ENCODE data around the gene COL15A1.

DNA sequence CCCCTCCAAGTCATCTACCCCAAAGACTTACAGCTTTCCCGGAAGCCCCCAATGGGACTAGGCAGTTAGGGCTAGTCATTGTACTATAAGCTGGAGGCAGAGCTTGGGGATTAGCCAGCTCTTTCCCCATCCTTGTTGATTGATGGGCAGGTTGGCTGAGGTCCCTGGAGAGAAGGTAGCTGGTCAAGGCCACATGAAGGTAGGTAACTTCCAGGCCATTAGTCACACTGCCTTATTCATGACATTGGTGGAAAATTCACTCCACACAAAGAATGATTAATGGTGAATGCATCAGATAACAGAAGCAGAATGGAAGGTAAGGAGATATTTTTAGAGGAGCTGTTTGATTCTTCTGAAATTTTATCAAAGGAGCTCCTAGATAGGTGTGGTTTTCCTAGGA, 111.7 kb downstream of the COL15A1 start:
- TF ChIP-seq POLR2A (IDR thresholded peaks at IDR 0.05; ENCODE audit: extremely low read depth, insufficient read length): no peak
- TF ChIP-seq, protein P1, sequence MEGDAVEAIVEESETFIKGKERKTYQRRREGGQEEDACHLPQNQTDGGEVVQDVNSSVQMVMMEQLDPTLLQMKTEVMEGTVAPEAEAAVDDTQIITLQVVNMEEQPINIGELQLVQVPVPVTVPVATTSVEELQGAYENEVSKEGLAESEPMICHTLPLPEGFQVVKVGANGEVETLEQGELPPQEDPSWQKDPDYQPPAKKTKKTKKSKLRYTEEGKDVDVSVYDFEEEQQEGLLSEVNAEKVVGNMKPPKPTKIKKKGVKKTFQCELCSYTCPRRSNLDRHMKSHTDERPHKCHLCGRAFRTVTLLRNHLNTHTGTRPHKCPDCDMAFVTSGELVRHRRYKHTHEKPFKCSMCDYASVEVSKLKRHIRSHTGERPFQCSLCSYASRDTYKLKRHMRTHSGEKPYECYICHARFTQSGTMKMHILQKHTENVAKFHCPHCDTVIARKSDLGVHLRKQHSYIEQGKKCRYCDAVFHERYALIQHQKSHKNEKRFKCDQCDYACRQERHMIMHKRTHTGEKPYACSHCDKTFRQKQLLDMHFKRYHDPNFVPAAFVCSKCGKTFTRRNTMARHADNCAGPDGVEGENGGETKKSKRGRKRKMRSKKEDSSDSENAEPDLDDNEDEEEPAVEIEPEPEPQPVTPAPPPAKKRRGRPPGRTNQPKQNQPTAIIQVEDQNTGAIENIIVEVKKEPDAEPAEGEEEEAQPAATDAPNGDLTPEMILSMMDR (IDR thresholded peaks at IDR 0.05; ENCODE audit: low read depth, low read length): no peak
- TF ChIP-seq, protein P2, sequence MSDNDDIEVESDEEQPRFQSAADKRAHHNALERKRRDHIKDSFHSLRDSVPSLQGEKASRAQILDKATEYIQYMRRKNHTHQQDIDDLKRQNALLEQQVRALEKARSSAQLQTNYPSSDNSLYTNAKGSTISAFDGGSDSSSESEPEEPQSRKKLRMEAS (IDR thresholded peaks at IDR 0.05; ENCODE audit: low read depth, low read length): no peak
